T-helper 9 cell (primary cell): Measurements from ENCODE around the gene SCLY.
"Not testable (repeated sequence)": the region's sequence is repeated elsewhere in the genome, so short reads cannot be mapped to it uniquely, and the experiment has no call there.

Experiments
- DNase-seq: peaks from one replicate; pipeline ENCODE4 v3.0.0-alpha.2; 2020
- total RNA-seq, 2 donors: gene quantifications; one replicate each; lab custom pipeline; 2026; lab: John Stamatoyannopoulos, UW

The SCLY gene, protein sequence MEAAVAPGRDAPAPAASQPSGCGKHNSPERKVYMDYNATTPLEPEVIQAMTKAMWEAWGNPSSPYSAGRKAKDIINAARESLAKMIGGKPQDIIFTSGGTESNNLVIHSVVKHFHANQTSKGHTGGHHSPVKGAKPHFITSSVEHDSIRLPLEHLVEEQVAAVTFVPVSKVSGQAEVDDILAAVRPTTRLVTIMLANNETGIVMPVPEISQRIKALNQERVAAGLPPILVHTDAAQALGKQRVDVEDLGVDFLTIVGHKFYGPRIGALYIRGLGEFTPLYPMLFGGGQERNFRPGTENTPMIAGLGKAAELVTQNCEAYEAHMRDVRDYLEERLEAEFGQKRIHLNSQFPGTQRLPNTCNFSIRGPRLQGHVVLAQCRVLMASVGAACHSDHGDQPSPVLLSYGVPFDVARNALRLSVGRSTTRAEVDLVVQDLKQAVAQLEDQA
- total RNA-seq, result 1.9 to 3.6 reads per million in 2 donors

DNA sequence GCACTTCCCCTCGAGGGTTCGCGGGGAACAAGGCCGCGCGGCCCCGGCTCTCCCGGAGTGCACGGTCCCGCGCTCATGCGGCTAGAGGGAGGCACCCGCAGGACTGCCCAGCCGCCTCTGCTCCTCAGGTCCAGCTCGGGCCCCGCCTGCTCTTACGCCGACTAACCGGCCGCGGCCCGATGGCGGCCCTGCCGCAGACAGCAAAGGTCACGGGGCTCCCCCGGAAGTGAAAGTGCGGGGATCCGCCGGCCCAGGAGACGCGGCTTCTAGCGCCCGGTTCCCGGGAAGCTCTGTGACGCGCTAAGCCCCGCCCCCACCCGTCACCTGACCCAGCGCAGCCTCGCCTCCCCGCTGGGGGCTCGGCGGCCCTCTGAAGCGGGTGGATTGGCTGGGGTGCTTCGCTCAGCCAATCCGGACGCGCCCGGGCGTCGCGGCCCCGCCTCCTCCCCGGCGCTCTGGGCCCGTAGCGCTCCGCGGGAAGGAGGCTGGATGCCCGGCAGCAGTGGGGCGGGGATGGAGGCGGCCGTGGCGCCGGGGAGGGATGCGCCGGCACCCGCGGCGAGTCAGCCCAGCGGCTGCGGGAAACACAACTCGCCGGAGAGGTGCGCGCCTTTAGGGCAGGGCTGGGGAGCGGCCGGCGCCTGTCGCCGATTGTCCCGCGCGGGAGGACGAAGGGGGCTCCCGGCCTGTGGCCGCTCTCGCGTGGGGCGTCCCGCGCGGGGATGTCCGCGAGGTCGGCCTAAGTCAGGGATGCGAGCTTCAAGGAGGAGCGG lies at the start of gene SCLY:
Gene SCLY (plus strand): TSS at position 460 of the 773 bp plus-strand sequence. CDS start 54 bp downstream, at position 514.
- DNase-seq, result peak; percentile 97

GRCh38 chr2:238013806-238014205 lies 47.0 kb upstream of the SCLY start:
- no peak for DNase-seq

- no peak for DNase-seq
Observed at GRCh38 chr2:238015705-238016104, 45.1 kb upstream of the SCLY start.

- DNase-seq, result no peak
Observed at GRCh38 chr2:238016526-238016925, 44.3 kb upstream of the SCLY start.

DNA sequence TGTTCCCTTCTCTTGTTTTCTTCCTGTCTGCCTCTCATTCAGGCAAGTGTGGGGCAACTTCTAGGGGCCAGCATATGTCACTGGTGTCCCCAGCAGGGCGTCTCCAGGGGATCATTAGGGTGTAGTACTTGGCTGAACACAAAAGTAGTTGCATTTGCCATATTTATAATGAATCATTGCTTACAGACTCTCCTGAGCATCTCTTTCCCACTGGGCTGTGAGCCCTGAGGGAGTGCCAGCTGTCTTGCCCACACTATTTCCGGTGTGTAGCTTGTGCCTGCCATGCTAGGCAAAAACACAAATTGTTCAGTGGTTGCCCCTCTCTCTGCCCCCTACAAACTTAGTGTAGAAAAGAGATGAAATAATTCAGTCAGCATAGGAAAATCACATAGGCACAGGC lies 40.8 kb upstream of the SCLY start:
- DNase-seq, result no peak

DNA sequence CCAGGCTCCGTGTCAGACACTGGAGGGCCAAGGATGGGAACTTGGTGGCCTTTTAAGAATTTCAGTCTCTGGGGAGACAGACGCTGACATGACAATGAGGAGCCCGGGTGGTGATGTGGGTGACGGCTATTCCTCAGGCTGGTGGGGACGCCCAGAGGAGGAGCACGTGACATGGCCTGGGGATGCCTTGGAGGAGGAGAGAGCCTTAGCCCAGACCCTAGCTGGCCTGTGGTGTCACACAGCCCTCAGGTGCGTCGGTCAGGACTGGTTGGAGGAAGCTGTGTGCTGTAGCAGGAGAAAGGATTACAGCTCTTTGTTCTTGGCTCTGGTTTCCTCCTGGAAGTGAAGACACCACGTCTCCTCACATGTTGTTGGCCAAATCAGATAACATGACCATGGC lies 40.0 kb upstream of the SCLY start:
- DNase-seq, result no peak

DNA sequence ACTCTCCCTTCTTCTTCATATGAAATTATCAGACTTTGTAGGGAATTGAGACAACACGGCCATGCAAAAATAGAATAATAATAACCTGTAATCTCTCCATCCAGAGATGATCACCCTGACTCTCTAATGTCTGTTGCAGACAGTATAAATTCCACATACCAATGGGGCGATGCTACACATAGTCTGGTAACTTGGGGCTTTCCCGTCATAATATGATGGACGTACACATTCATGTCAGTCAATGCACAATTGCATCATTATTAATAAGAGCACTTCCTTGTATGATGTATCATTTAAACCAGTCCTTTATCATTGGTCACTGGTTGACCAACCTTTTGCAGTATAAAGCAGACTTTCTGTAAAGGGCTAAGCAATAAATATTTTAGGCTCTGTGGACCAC lies 39.5 kb upstream of the SCLY start:
- DNase-seq, result no peak

- no peak for DNase-seq
Observed at GRCh38 chr2:238022594-238023157, 38.1 kb upstream of the SCLY start.

GRCh38 chr2:238023608-238024007 lies 37.2 kb upstream of the SCLY start:
- DNase-seq, result no peak

- DNase-seq, result no peak
Observed at GRCh38 chr2:238024986-238025385, 35.8 kb upstream of the SCLY start.

- DNase-seq, result no peak
Observed at GRCh38 chr2:238025741-238026360, 35.0 kb upstream of the SCLY start.

GRCh38 chr2:238027058-238027457 lies 33.7 kb upstream of the SCLY start:
- DNase-seq, result no peak

DNA sequence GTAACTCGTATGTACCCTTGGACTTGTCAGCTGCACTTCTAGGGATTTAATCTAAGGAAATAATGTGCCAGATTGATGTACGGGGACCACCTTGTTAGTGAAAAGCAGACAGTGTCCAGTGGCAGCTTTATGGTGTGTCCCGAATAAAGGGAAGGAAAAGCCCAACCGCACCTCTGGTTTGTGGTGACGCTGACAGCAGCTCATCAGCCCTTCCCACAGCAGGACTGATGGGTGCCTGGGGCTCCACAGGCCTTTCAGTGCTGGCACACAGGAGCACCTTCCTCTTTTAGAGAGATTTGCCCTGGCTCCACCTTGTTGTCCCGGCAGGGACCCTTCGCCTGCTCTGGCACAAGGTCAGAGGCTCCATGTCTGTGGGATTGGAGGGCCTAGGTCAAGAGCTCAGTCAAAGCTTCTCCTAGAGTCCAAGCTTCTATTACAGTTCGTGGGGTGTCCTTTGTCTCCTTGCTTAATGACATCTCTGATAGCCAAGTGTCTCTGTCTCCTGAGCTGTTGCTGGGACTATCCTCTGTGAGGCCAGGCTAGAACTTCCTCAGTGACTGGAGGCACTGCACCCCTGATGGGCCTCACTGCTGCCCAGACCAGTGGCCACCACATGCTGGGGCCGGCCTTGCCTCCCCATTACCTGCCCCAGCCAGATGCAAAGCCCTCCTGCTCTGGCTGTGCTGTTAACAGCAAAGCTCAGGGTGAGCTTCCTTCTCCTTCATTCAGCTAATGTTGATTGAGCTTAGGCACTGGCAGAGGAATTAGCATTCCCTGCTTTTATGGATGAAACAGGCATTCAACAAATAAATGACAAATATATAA lies 33.0 kb upstream of the SCLY start:
- DNase-seq, result no peak

- no peak for DNase-seq
Observed at GRCh38 chr2:238029853-238030252, 30.9 kb upstream of the SCLY start.

DNA sequence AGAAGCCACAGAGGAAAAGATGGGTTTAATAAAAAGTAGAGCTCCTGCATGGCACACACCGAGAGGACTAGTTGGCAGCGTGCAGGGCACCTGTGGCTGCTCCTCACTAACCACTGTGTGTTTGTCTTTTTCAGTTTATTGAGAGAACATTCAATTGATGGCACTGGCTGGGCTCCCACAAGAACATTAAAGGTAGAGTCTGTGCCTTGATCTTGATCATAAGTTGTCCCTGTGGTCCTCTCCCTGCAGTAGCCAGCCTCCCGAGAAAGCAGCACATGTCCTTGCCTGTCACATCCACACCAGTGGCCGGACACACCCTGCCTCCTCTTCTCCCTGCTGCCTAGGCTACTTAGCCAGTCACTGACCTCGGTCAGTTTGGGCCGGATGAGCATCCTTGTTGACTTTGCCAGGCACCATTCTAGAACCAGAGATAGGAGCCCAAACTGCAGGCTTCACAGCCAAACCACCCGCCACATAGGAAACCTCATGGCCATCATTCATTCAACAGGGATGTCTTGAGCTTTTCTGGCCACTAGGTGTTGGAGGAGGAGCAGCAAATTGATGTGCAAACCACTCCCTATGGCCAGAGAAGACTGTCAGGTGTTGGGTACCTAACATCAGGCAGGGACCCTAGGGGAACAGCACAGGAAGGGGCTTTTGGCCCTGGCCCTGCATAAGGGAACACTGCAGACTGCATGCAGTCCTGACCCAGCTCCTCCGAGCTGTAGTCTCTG lies 30.2 kb upstream of the SCLY start:
- DNase-seq, result no peak

- no peak for DNase-seq
Observed at GRCh38 chr2:238031751-238032150, 29.1 kb upstream of the SCLY start.

DNA sequence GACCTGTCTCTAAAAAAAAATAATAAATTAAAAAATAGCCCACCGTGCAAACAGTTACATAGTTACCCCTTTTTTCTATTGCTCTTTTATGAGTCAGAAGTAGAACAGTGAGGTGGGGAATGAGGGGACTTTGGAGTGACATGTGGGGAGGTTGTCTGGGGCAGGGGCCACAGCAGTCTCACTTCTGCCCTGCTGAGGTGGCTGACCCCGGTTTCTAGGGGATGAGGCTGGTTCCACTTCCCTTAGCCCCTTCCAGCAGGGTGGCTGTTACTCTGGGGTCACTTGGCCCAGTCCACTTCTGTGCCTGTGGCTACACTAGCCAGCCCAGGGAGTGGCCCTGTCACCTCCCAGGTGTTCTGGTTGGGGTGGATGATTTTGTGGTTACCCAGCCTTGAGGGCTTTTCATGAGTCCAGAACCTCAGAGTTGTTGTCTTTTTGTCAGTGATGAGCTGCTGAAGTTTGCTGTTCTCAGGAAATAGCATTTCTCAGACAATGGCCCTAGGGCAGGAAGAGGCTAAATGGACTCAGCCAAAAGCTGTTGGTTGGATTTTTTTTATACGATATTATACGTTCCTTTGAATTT lies 28.0 kb upstream of the SCLY start:
- DNase-seq, result no peak

- DNase-seq, result not testable (repeated sequence)
Observed at GRCh38 chr2:238033991-238034390, 26.8 kb upstream of the SCLY start.

GRCh38 chr2:238038203-238038602 lies 22.6 kb upstream of the SCLY start:
- DNase-seq, result no peak

DNA sequence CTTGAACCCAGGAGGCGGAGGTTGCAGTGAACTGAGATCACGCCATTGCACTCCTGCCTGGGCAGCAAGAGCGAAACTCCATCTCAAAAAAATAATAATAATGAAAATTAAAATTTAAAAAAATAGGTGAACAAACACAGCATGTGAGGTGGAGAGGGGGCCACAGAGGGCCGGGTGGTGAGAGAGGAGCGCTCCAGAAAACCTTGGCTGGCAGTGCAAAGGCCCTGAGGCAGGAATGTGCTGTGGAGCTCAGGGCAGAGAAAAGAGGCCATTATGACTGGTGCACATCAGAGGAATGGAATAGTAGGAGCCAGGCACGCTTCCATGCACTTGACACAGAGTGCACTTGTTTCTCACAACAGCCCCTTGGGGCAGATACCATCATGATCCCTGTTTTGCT lies 21.6 kb upstream of the SCLY start:
- no peak for DNase-seq

GRCh38 chr2:238039985-238040384 lies 20.8 kb upstream of the SCLY start:
- no peak for DNase-seq
